ENCODE data around the gene GINS3. TPM values are rescaled to one million over a fixed set of nuclear protein-coding genes. Genes with fewer than 3 reads are reported as not detected.
A peak's percentile ranks its signal among the peaks of the same experiment; 100 is the strongest.
"Not testable (repeated sequence)": the region's sequence is repeated elsewhere in the genome, so short reads cannot be mapped to it uniquely, and the experiment has no call there.

Gene GINS3
- total RNA-seq, 1 donor from 2014 or later, result 2.8 TPM

DNA sequence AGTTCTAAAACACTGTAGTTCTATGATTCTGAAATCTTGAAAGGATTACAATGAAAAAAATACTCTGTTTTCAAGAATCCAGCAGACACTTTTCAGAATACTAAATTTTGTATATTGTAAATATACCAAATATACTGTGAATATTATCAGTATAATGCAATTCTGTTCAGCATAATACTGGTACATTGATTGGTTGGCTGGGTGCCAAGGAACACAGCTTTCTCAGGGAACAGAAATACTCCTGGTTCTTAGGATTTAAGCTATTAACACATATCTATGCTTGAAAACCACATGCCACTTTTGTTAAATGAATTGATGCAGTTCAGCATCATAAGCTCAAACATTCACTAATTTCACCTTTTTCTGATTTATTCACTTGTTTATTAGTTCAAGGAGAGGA lies 2.5 kb upstream of the GINS3 start:
- DNase-seq (no peak), ATAC-seq (no peak)
- no peaks in the 10 kb centered on the region for H3K27me3 ChIP-seq
- H3K4me3 ChIP-seq, result no peak overlapping the region
- TF ChIP-seq, protein P1, sequence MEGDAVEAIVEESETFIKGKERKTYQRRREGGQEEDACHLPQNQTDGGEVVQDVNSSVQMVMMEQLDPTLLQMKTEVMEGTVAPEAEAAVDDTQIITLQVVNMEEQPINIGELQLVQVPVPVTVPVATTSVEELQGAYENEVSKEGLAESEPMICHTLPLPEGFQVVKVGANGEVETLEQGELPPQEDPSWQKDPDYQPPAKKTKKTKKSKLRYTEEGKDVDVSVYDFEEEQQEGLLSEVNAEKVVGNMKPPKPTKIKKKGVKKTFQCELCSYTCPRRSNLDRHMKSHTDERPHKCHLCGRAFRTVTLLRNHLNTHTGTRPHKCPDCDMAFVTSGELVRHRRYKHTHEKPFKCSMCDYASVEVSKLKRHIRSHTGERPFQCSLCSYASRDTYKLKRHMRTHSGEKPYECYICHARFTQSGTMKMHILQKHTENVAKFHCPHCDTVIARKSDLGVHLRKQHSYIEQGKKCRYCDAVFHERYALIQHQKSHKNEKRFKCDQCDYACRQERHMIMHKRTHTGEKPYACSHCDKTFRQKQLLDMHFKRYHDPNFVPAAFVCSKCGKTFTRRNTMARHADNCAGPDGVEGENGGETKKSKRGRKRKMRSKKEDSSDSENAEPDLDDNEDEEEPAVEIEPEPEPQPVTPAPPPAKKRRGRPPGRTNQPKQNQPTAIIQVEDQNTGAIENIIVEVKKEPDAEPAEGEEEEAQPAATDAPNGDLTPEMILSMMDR (IDR thresholded peaks at IDR 0.05), result no peak
- H3K36me3 ChIP-seq, result no peaks in the 10 kb centered on the region
- H3K27ac ChIP-seq, result no peak overlapping the region
- intact Hi-C loops (cut with DNase I), result no loop called here
- H3K9me3 ChIP-seq, result no peaks in the 10 kb centered on the region
- H3K4me1 ChIP-seq, result no peaks in the 10 kb centered on the region

GRCh38 chr16:58393138-58393504 lies 850 bp downstream of the GINS3 start:
- H3K4me1 ChIP-seq, result no peaks in the 10 kb centered on the region
- H3K36me3 ChIP-seq, result no peaks in the 10 kb centered on the region
- H3K27me3 ChIP-seq, result no peaks in the 10 kb centered on the region
- ATAC-seq (no peak), DNase-seq (no peak)
- H3K4me3 ChIP-seq, result peak overlapping the region; percentile 93
- H3K9me3 ChIP-seq, result no peaks in the 10 kb centered on the region
- TF ChIP-seq, protein P1 (IDR thresholded peaks at IDR 0.05), result no peak
- peak overlapping the region; percentile 74 for H3K27ac ChIP-seq
- intact Hi-C loops (cut with DNase I), result no loop called here

GRCh38 chr16:58396897-58397296 lies 4.6 kb downstream of the GINS3 start:
- H3K4me3 ChIP-seq; DNase-seq; ATAC-seq; H3K9me3 ChIP-seq; H3K27me3 ChIP-seq; H3K4me1 ChIP-seq; H3K27ac ChIP-seq; H3K36me3 ChIP-seq; intact Hi-C loops (cut with DNase I): not testable (repeated sequence)

DNA sequence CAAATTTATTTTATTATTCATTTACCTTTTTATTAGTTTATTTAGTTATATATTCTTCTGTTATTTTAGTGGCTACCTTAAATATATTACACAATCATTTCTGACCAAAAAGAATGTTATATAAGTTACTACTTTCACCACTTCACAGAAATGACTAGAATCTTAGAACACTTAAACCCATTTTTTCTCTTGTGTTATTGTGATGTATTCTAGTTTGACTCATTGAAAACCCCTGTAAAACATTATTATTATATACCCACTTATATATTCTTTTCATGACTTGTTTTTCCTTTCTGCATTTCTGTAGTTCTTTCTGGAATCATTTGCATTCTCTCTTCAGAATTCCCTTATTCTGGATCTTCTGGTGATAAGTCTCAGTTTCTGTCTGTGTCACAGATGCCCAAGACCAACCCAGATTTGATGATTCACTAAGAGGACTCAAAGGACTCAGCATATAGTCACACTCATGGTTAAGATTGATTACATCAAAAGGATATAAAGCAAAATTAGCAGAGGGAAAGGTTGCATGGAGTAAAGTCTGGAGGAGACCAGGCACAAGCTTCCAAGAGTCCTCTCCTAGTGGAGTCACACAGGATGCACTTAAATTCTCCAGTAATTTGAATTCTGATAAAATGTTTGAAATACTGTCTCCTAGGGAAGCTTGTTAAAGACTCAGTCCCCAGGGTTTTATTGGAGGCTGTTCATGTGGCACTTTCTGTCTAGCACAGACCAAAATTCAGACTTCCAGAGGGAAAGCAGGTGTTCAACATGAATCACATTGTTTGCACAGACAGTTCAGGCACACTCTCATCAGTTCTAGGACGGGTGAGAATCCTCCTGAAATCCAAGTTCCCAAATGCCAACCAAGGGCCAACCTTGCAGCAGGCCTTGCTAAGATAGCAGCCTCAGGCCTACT lies 7.7 kb downstream of the GINS3 start:
- DNase-seq (no peak), ATAC-seq (no peak)
- Histone ChIP-seq H3K36me3 (no peaks in the 10 kb centered on the region), H3K27me3 (no peaks in the 10 kb centered on the region), H3K4me1 (no peaks in the 10 kb centered on the region), H3K9me3 (no peaks in the 10 kb centered on the region), H3K4me3 (no peak overlapping the region), H3K27ac (no peak overlapping the region)
- intact Hi-C loops (cut with DNase I), result no loop called here
- TF ChIP-seq, protein P1 (IDR thresholded peaks at IDR 0.05), result no peak

GRCh38 chr16:58401305-58401704 lies 9.0 kb downstream of the GINS3 start:
- ATAC-seq; H3K9me3 ChIP-seq; intact Hi-C loops (cut with DNase I); H3K27me3 ChIP-seq; DNase-seq; H3K36me3 ChIP-seq; H3K27ac ChIP-seq; H3K4me3 ChIP-seq; H3K4me1 ChIP-seq: not testable (repeated sequence)

GRCh38 chr16:58402796-58403195 lies 10.5 kb downstream of the GINS3 start:
- Histone ChIP-seq H3K27ac (no peak overlapping the region), H3K4me3 (no peak overlapping the region), H3K9me3 (no peaks in the 10 kb centered on the region), H3K27me3 (no peaks in the 10 kb centered on the region), H3K4me1 (no peaks in the 10 kb centered on the region), H3K36me3 (no peaks in the 10 kb centered on the region)
- TF ChIP-seq, protein P1 (IDR thresholded peaks at IDR 0.05), result no peak
- intact Hi-C loops (cut with DNase I), result no loop called here
- DNase-seq (no peak), ATAC-seq (no peak)
